SK-N-SH treated with all-trans-retinoic acid at 6 μM for 48 hours (cell line): ENCODE data around the gene DNER.

ENCODE experiments used
- ARNTL ChIP-seq: fragments of 450-650 bp; formaldehyde crosslinking; IDR thresholded peaks from 2 replicates; pipeline ENCODE4 v1.5.0; 2020; ENCODE audit warnings: low read depth, mild to moderate bottlenecking, moderate library complexity, borderline replicate concordance
- CREB5 ChIP-seq: fragments of 250-450 bp; sonication (Bioruptor Pico); IDR thresholded peaks from 2 replicates; pipeline ENCODE4 v1.5.1; 2020; ENCODE audit warnings: low read depth, mild to moderate bottlenecking, moderate library complexity
- CSDC2 ChIP-seq: fragments of 250-450 bp; sonication (Bioruptor Pico); IDR thresholded peaks from 2 replicates; pipeline ENCODE4 v1.5.0; 2020; ENCODE audit warnings: mild to moderate bottlenecking, moderate library complexity
- CSRNP3 ChIP-seq: fragments of 250-450 bp; sonication (Bioruptor Pico); IDR thresholded peaks from 2 replicates; pipeline ENCODE4 v1.5.1; 2021; ENCODE audit warnings: mild to moderate bottlenecking, moderate library complexity
- OSR1 ChIP-seq: fragments of 250-450 bp; sonication (Bioruptor Pico); IDR thresholded peaks from 2 replicates; pipeline ENCODE4 v1.8.0; 2022; ENCODE audit warnings: moderate library complexity, mild to moderate bottlenecking, inconsistent platforms
- PATZ1 ChIP-seq: fragments of 250-450 bp; sonication (Bioruptor Pico); IDR thresholded peaks from 2 replicates; pipeline ENCODE4 v1.8.0; 2020; ENCODE audit warnings: mild to moderate bottlenecking, moderate library complexity, borderline replicate concordance
- POU6F1 ChIP-seq: fragments of 250-450 bp; sonication (Bioruptor Pico); IDR thresholded peaks from 2 replicates; pipeline ENCODE4 v1.8.0; 2021; ENCODE audit warnings: low read depth, mild to moderate bottlenecking, moderate library complexity, borderline replicate concordance
- PPARA ChIP-seq: fragments of 250-450 bp; sonication (Bioruptor Pico); IDR thresholded peaks from 2 replicates; pipeline ENCODE4 v1.5.0; 2020; ENCODE audit warnings: mild to moderate bottlenecking, borderline replicate concordance
- TOX ChIP-seq: fragments of 250-450 bp; sonication (Bioruptor Pico); IDR thresholded peaks from 2 replicates; pipeline ENCODE4 v1.8.0; 2021; ENCODE audit warnings: mild to moderate bottlenecking, moderate library complexity, borderline replicate concordance
- TSHZ2 ChIP-seq: fragments of 250-450 bp; sonication (Bioruptor Pico); IDR thresholded peaks from 2 replicates; pipeline ENCODE4 v1.5.0; 2020; ENCODE audit warnings: mild to moderate bottlenecking, moderate library complexity
- ZFP3 ChIP-seq: fragments of 250-450 bp; sonication (Bioruptor Pico); IDR thresholded peaks from 2 replicates; pipeline ENCODE4 v1.5.0; 2020; ENCODE audit warnings: mild to moderate bottlenecking, moderate library complexity
- ZFP30 ChIP-seq: fragments of 450-650 bp; formaldehyde crosslinking; IDR thresholded peaks from 2 replicates; pipeline ENCODE4 v1.5.0; 2022; ENCODE audit warnings: mild to moderate bottlenecking, moderate library complexity
- ZNF565 ChIP-seq: fragments of 450-650 bp; formaldehyde crosslinking; conservative IDR thresholded peaks from 2 replicates; pipeline ENCODE4 v1.5.0; 2020; ENCODE audit warnings: low read depth, mild to moderate bottlenecking, moderate library complexity
- ZNF8 ChIP-seq: fragments of 450-650 bp; formaldehyde crosslinking; IDR thresholded peaks from 2 replicates; pipeline ENCODE4 v1.5.0; 2020; ENCODE audit warnings: mild to moderate bottlenecking, moderate library complexity

- TF ChIP-seq POU6F1 (no peak), PPARA (CRISPR knock-in tag) (no peak), ZFP3 (CRISPR knock-in tag) (no peak), CSDC2 (CRISPR knock-in tag) (no peak), TOX (CRISPR knock-in tag) (no peak), ZNF565 (CRISPR knock-in tag) (no peak), PATZ1 (CRISPR knock-in tag) (no peak), ARNTL (CRISPR knock-in tag) (no peak), ZFP30 (CRISPR knock-in tag) (no peak), CREB5 (CRISPR knock-in tag) (no peak), TSHZ2 (CRISPR knock-in tag) (no peak), CSRNP3 (no peak), OSR1 (CRISPR knock-in tag) (no peak), ZNF8 (CRISPR knock-in tag) (no peak)
These were observed 3.7 kb upstream of the DNER start for GRCh38 chr2:229718057-229718456.
